Limb (tissue), 2 donors: ENCODE data around the gene DGCR8.

Experiments used
- DNase-seq, 2 donors: peaks; one replicate each; pipeline ENCODE4 v3.0.0-alpha.2; 2016; ENCODE audit errors: extremely low spot score in 2 of 2

DGCR8 gene

GRCh38 chr22:20137671-20138416 lies 57.8 kb downstream of the DGCR8 start:
- no peak for DNase-seq

DNA sequence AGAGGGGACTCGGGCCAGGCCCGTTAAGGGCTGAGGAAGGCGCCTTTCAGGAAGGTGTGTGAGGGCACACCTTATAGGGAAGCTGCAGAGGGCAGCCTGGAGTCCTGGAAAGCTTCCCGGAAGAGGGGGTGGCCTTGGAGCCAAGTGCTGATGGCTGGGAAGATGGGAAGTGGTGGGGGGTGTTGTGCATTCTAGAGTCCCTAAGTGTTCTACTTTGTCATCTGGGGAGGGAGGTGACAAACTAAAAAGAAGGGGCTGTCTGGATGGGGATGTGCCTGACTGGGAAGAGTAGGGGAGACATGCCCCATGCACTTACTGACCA lies 58.3 kb downstream of the DGCR8 start:
- no peak for DNase-seq

GRCh38 chr22:20138868-20139267 lies 58.8 kb downstream of the DGCR8 start:
- DNase-seq, result no peak

DNA sequence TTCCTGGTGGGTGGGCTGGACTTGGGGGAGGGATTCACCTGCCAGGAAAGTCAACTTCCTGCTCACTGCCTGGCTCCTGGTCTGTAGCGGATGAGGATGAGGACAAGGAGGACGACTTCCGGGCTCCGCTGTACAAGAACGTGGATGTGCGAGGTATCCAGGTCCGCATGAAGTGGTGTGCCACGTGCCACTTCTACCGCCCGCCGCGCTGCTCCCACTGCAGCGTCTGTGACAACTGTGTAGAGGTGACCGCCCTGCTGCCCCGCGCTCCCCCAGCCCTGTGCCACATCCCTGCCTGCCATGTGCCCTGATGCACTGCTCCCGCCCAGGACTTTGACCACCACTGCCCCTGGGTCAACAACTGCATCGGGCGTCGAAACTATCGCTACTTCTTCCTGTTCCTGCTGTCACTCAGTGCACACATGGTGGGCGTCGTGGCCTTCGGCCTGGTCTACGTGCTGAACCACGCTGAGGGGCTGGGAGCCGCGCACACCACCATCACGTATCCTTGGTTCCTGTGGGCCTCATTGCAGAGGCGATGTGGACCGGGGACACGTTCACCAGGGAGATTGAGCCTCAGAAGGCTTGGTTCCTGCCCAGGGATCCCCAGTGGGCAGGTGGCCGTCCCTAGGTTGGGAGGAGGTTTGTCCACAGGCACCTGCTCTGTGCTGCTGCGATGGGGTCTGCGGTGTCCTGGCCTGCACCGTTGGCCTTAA lies 59.5 kb downstream of the DGCR8 start:
- DNase-seq, result no peak

- DNase-seq, result no peak
Observed at GRCh38 chr22:20140107-20140445, 60.0 kb downstream of the DGCR8 start.

- DNase-seq, result no peak
Observed at GRCh38 chr22:20140521-20140964, 60.5 kb downstream of the DGCR8 start.

DNA sequence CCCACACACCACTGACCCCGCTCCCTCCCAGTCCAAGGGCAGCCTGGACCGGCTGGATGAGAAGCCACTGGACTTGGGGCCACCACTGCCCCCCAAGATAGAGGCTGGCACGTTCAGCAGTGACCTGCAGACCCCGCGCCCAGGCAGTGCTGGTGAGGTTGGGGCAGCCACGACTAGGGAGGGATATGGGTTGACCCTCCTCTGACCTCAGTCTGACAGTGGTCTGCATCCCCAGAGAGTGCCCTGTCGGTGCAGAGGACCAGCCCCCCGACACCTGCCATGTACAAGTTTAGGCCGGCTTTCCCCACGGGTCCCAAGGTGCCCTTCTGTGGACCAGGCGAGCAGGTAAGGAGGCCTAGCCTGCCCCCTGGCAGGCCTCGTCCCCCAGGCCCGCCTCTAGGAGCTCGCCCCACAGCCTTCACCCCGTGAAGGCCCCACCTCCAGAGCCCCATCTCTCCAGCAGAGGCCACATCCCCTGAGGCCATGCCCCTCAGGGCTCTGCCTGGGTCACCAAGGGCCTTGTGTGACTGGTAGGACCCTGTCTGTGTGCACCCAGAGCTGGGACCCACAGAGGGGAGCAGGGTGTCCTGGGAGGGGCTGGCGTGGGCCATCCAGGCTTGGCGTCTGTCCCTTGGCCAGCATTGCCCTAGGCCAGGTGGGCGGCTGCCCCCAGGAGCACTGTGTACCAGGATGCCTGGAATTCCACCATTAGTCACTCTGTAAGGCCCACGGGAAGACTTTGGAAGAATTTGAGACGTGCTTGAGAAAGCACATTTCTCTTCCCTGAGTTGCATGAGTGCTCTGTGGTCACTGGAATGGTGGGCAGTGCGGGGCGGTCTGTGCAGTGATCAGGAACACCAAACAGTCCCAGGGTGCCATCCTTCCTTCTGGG lies 61.4 kb downstream of the DGCR8 start:
- DNase-seq, result no peak

DNA sequence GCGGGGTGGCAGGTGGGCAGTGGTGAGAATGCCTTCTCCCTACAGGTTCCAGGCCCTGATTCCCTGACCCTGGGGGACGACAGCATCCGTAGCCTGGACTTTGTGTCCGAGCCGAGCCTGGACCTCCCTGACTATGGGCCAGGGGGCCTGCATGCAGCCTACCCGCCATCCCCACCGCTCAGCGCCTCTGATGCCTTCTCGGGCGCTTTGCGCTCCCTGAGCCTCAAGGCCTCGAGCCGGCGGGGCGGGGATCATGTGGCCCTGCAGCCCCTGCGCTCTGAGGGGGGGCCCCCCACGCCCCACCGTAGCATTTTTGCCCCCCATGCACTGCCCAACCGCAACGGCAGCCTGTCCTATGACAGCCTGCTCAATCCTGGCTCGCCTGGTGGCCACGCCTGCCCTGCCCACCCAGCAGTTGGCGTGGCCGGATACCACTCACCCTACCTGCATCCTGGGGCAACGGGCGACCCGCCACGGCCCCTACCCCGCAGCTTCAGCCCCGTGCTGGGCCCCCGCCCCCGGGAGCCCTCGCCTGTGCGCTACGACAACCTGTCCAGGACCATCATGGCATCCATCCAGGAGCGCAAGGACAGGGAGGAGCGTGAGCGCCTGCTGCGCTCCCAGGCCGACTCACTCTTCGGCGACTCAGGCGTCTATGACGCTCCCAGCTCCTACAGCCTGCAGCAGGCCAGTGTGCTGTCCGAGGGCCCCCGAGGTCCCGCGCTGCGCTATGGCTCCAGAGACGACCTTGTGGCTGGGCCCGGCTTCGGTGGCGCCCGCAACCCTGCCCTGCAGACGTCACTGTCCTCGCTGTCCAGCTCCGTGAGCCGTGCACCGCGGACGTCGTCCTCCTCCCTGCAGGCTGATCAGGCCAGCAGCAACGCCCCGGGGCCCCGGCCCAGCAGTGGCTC lies 62.9 kb downstream of the DGCR8 start:
- DNase-seq, result no peak

DNA sequence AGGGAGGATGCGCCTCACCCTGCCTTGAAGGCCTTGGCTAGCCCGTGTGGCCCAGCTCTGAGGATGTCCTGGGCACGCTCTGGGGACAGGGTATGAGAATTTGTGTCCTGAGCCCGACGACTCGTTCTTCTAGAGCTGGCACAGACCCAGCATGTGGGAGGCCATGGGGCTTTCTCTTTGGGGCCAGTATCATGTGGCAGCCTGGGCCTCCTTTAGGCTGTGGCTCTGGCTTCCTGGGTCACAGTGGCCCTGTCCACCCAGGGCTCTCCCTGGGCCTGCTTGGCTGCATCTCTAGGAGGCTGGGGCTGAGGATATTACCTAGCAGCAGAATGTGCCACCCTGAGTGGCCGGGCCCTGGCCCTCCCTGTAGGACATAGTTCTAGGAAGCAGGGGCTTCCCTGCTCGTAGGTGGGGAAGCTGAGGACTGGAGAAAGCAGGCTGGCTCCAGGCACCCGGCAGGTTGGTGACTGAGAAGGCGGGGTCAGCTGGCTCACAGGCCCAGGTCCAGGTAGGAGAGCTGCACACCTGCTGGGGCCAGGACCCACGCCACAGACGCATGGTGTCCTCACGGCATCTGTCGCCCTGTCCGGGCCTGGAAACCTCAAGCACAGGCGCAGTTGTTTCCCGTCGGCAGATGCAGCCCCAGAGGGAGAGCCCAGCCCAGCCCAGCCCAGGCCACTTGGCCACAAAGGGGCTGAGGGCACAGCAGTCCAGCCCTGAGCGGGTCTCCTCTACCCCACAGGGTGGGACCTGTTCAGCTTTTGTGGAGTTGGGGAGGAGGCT lies 64.0 kb downstream of the DGCR8 start:
- no peak for DNase-seq

GRCh38 chr22:20145206-20145831 lies 65.3 kb downstream of the DGCR8 start:
- no peak for DNase-seq

- no peak for DNase-seq
Observed at GRCh38 chr22:20145832-20146223, 65.8 kb downstream of the DGCR8 start.

DNA sequence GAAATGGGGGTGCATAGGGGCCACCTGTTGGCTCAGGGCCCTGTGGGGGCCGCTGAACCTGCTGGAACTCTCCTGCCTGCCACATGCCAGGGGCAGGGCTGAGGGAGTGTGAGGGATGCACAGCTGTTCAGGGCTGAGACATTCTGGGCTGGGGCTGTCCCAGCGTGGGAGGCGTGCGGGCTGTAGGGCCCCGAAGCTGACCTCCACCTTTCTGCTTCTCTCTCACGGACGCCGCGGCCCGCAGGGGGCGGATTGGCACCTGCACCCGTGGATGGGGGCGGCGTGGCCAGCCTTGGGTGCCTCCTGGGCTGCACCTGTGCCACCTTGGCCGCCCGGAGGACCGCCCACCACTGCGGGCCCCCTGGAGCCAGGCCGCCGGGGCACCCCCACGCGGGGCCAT lies 66.7 kb downstream of the DGCR8 start:
- DNase-seq, result no peak

- no peak for DNase-seq
Observed at GRCh38 chr22:20147237-20147988, 67.4 kb downstream of the DGCR8 start.

- DNase-seq, result no peak
Observed at GRCh38 chr22:20148414-20148813, 68.4 kb downstream of the DGCR8 start.

GRCh38 chr22:20149257-20150250 lies 69.5 kb downstream of the DGCR8 start:
- DNase-seq, result no peak

DNA sequence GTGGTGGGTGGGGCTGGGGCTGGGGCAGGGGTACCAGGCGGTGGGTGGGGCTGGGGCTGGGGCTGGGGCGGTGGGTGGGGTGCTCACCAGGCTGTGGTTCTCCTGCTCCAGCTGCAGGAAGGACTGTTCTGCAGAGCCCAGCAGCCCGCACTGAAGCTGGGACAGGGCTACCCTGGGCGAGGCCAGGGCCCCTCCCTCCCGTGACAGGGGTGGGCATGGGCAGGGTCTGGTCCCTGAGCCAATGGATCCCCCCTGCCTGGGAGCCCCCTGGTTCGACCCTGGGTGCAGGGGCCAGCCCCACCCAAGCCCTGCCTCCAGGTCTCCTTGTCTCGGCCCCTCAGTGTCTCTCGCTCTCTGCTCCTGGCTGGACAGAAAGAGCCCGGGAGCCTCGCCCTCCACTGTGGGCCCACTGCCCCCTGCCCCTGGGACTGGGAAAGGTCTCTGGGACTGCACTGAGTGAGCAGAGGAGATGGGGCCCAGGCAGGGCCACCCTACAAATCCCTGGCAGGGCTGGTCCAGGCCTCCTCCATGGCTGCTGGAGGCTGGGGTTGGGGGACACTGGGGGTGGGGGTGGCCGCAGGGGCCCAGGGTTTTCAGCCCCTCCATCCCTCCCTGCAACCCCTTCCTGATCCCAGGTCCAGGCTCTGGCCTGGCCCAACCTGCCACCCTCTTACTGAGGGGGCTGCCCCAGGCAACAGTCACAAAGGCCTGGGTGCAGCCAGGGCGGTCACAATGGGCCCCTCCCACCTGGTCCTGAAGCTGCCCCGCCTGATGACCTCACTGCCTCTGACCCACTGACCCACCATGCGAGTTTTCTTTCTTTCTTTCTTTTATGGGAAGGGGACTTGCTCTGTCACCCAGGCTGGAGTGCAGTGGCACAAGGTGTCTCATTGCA lies 70.6 kb downstream of the DGCR8 start, which contains the start of gene CCDC188:
Gene CCDC188, minus strand, starts transcription at position 675 of the 895 bp plus-strand sequence. Its CDS starts 69 bp downstream, at position 606.
- no peak for DNase-seq

DNA sequence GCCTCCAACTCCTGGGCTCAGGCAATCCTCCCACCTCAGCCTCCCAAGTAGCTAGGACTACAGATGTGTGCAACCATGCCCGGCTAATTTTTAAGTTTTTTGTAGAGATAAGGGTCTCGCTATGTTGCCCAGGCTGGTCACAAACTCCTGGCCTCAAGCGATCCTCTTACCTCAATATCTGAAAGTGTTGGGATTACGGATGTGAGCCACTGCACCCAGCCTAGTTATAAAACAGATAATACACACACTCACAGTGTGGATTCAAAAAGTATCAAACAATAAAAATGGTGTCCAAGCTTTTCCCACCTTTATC lies 71.2 kb downstream of the DGCR8 start:
- no peak for DNase-seq
